NCI-H69 (cell line): ENCODE results near the gene CATSPERD.

Source experiments
- DNase-seq: peaks from one replicate; lab custom pipeline; 2025; lab: John Stamatoyannopoulos, UW

CATSPERD gene

GRCh38 chr19:5806133-5806489, 85.7 kb downstream of the CATSPERD start:
- no peak for DNase-seq

GRCh38 chr19:5806905-5807304, 86.5 kb downstream of the CATSPERD start:
- no peak for DNase-seq

- DNase-seq = no peak
Observed at GRCh38 chr19:5808120-5808816, 87.8 kb downstream of the CATSPERD start.

GRCh38 chr19:5809053-5809452, 88.6 kb downstream of the CATSPERD start:
- no peak for DNase-seq

GRCh38 chr19:5809469-5809868, 89.0 kb downstream of the CATSPERD start:
- no peak for DNase-seq

GRCh38 chr19:5811117-5811516, 90.7 kb downstream of the CATSPERD start:
- DNase-seq = no peak

- peak; percentile 78 for DNase-seq
Observed at GRCh38 chr19:5814123-5814851, 93.8 kb downstream of the CATSPERD start.

- peak; percentile 70 for DNase-seq
Observed at GRCh38 chr19:5814852-5815246, 94.4 kb downstream of the CATSPERD start.

GRCh38 chr19:5817218-5817617, 96.8 kb downstream of the CATSPERD start:
- DNase-seq = no peak

GRCh38 chr19:5818594-5818993, 98.2 kb downstream of the CATSPERD start:
- DNase-seq = no peak

- peak; percentile 47 for DNase-seq
Observed at GRCh38 chr19:5820785-5821184, 100.3 kb downstream of the CATSPERD start.

GRCh38 chr19:5821521-5822180, 101.2 kb downstream of the CATSPERD start:
- DNase-seq = peak; percentile 74

GRCh38 chr19:5822181-5822844, 101.9 kb downstream of the CATSPERD start:
- peak; percentile 90 for DNase-seq

- DNase-seq = peak; percentile 42
Observed at GRCh38 chr19:5823579-5824281, 103.3 kb downstream of the CATSPERD start.

GRCh38 chr19:5824751-5825150, 104.3 kb downstream of the CATSPERD start:
- no peak for DNase-seq

GRCh38 chr19:5825178-5825577, 104.7 kb downstream of the CATSPERD start:
- DNase-seq = peak; percentile 39

- DNase-seq = peak; percentile 99
Observed at GRCh38 chr19:5826531-5827341, 106.3 kb downstream of the CATSPERD start.

- DNase-seq = no peak
Observed at GRCh38 chr19:5827342-5827890, 107.0 kb downstream of the CATSPERD start.

- DNase-seq = no peak
Observed at GRCh38 chr19:5827891-5828660, 107.6 kb downstream of the CATSPERD start.
